SK-N-MC (cell line): ENCODE results near the gene MAGI2.

Experiments used
- EZH2 ChIP-seq: fragments of 200-600 bp; sonication (generic); IDR thresholded peaks from one replicate; pipeline ENCODE4 v1.6.1; 2017; ENCODE audit warnings: antibody characterized with exemption
- POLR2AphosphoS5 ChIP-seq: IDR thresholded peaks from 2 replicates; pipeline ENCODE4 v1.6.1; 2012; ENCODE audit warnings: mild to moderate bottlenecking, low read depth, low read length, borderline replicate concordance

DNA sequence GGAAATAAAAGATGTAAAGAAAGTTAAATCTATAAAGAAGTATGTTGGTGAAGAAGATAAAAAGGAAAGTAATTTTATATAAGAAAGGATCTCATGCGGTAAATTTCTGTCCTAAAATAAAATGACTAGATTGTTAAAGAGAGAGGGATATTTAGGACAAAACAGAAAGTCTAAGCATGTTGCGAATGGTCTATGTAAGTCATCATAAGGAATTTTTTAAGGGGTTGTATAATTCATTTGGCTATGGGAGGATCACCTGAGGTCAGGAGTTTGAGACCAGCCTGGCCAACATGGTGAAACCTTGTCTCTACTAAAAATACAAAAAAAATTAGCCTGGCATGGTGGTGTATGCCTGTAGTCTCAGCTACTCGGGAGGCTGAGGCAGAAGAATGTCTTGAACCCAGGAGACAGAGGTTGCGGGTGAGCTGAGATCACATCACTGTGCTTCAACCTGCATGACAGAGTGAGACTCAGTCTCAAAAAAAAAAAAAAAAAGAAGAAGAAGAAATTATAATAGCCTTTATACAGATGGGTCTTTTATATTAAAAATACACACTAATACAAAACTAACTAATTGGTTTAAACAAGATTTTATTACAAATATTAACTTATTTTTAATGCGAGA is 294.3 kb downstream of the MAGI2 start:
- TF ChIP-seq POLR2AphosphoS5 (no peak), EZH2 (no peak)
